GM18498 (cell line): ENCODE results near the gene OR5AK2.
"Not testable (repeated sequence)": the region's sequence is repeated elsewhere in the genome, so short reads cannot be mapped to it uniquely, and the experiment has no call there.

Source experiments
- ATAC-seq: cut with Tn5 transposase; IDR thresholded peaks from one replicate; pipeline ENCODE4 v1.9.1; 2021; ENCODE audit warnings: mild to moderate bottlenecking, moderate library complexity; ENCODE audit not compliant: unreplicated experiment

OR5AK2 gene

GRCh38 chr11:56988614-56989013, at the start of gene OR5AK2:
Gene OR5AK2 (plus strand): TSS chr11:56988914. CDS start chr11:56988914, 0 bp downstream.
- no peak for ATAC-seq

GRCh38 chr11:56945526-56945925, 43.2 kb upstream of the OR5AK2 start:
- not testable (repeated sequence) for ATAC-seq

GRCh38 chr11:56948991-56949515, 39.7 kb upstream of the OR5AK2 start:
- ATAC-seq, result no peak

GRCh38 chr11:56950510-56950909, 38.2 kb upstream of the OR5AK2 start:
- ATAC-seq, result no peak

DNA sequence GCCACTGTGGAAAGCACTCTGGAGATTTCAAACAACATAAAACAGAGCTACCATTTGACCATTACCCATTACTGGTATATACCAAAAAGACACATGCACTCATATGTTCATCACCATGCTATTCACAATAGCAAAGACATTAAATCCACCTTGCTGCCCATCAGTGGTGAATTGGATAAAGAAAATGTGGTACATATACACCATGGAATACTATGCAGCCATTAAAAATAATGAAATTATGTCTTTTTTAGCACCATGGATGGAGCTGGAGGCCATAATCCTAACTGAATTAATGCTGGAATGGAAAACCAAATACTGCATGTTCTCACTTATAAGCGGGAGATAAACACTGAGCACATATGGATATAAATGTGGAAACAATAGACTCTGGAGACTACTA, 34.8 kb upstream of the OR5AK2 start:
- not testable (repeated sequence) for ATAC-seq

GRCh38 chr11:56961609-56962008, 27.1 kb upstream of the OR5AK2 start:
- ATAC-seq, result no peak

GRCh38 chr11:56967726-56968125, 21.0 kb upstream of the OR5AK2 start:
- ATAC-seq, result no peak

- ATAC-seq, result no peak
Measured at GRCh38 chr11:56968524-56968923, 20.2 kb upstream of the OR5AK2 start.

- no peak for ATAC-seq
Measured at GRCh38 chr11:56977314-56977713, 11.4 kb upstream of the OR5AK2 start.

GRCh38 chr11:56990702-56991101, 2.0 kb downstream of the OR5AK2 start:
- no peak for ATAC-seq

DNA sequence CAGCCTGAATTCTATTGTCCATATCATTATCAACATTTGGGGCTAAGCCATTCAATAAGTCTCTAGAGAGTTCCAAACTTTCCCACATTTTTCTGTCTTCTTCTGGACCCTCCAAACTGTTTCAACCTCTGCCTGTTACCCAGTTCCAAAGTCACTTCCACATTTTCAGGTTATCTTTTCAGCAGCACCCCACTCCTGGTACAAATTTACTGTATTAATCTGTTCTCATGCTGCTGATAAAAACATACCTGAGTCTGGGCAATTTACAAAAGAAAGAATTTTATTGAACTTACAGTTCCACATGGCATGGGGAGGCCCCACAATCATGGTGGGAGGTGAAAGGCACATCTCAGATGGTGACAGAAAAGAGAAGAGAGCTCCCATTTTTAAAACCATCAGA, 5.8 kb downstream of the OR5AK2 start:
- ATAC-seq, result no peak

GRCh38 chr11:57001674-57002401, 13.1 kb downstream of the OR5AK2 start:
- ATAC-seq, result no peak

GRCh38 chr11:57008373-57008772, 19.7 kb downstream of the OR5AK2 start:
- ATAC-seq, result no peak

DNA sequence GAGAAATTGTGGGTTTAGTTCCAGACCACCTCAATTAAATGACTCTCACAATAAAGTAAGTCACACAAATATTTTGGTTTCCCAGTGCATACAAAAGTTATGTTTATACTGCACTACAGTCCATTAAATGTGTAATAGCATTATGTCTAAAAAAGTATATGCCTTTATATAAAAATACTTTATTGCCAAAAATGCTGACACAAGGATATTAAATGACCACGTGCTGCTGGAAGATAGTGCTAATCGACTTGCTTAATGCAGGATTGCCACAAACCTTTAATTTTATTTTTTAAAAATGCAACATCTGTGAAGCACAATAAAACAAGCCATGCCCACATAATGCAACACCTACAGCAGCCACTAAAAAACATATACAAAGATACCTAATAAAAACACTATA, 27.0 kb downstream of the OR5AK2 start:
- ATAC-seq, result no peak

GRCh38 chr11:57031556-57031955, 42.8 kb downstream of the OR5AK2 start:
- no peak for ATAC-seq
